Endometrial microvascular endothelial cells (primary cell): ENCODE measurements around the gene SPACA6. TPM values are rescaled to one million over a fixed set of nuclear protein-coding genes. Genes with fewer than 3 reads are reported as not detected.
"Not testable (repeated sequence)": the region's sequence is repeated elsewhere in the genome, so short reads cannot be mapped to it uniquely, and the experiment has no call there.

ENCODE experiments used
- in situ Hi-C: cut with HindIII; loops from 2 replicates; pipeline ENCODE4 v1.10.0; 2017; ENCODE audit warnings: low sequenced_read_pairs, low pct_unique_long_range_greater_than_20kb; ENCODE audit errors: inconsistent ontology term
- total RNA-seq: library from RNA; depleted of rRNA; stranded (reverse); fragments of >200 nt; gene quantifications from one replicate; pipeline ENCODE4 v1.2.3, GENCODE V29; 2015; ENCODE audit errors: inconsistent ontology term

Gene SPACA6
- total RNA-seq, result 21.5 TPM

- in situ Hi-C loops, result no loop called here
Observed at GRCh38 chr19:51693260-51693659, at the start of gene SPACA6. SPACA6 (plus strand) TSS chr19:51693330; CDS start chr19:51693527, 197 bp downstream.

- in situ Hi-C loops, result loop anchor here (10.0 kb wide), 1 partner anchor 60 kb away; no protein-coding TSS in a partner anchor
Observed at GRCh38 chr19:51644636-51645271, 48.4 kb upstream of the SPACA6 start.

- in situ Hi-C loops, result loop anchor here (10.0 kb wide), 1 partner anchor 62 kb away; no protein-coding TSS in a partner anchor
Observed at GRCh38 chr19:51646730-51647129, 46.4 kb upstream of the SPACA6 start, which contains the start of gene SIGLEC14. SIGLEC14 (minus strand) TSS chr19:51646825; CDS start chr19:51646759, 66 bp downstream.

GRCh38 chr19:51647318-51647717, 45.8 kb upstream of the SPACA6 start:
- in situ Hi-C loops, result loop anchor here (10.0 kb wide), 1 partner anchor 63 kb away; no protein-coding TSS in a partner anchor

- in situ Hi-C loops, result no loop called here
Observed at GRCh38 chr19:51651216-51651846, 41.8 kb upstream of the SPACA6 start.

- in situ Hi-C loops, result no loop called here
Observed at GRCh38 chr19:51652266-51652665, 40.9 kb upstream of the SPACA6 start.

GRCh38 chr19:51653162-51653561, 40.0 kb upstream of the SPACA6 start:
- in situ Hi-C loops, result no loop called here

GRCh38 chr19:51654783-51655182, 38.3 kb upstream of the SPACA6 start:
- in situ Hi-C loops, result no loop called here

- in situ Hi-C loops, result no loop called here
Observed at GRCh38 chr19:51660975-51661600, 32.0 kb upstream of the SPACA6 start.

- in situ Hi-C loops, result no loop called here
Observed at GRCh38 chr19:51663650-51664049, 29.5 kb upstream of the SPACA6 start.

- in situ Hi-C loops, result no loop called here
Observed at GRCh38 chr19:51664131-51664530, 29.0 kb upstream of the SPACA6 start.

GRCh38 chr19:51664997-51665396, 28.1 kb upstream of the SPACA6 start:
- in situ Hi-C loops, result no loop called here

GRCh38 chr19:51668216-51668615, 24.9 kb upstream of the SPACA6 start:
- in situ Hi-C loops, result no loop called here

- in situ Hi-C loops, result not testable (repeated sequence)
Observed at GRCh38 chr19:51675911-51676565, 17.1 kb upstream of the SPACA6 start.

- in situ Hi-C loops, result no loop called here
Observed at GRCh38 chr19:51676566-51677083, 16.5 kb upstream of the SPACA6 start.

GRCh38 chr19:51680474-51680873, 12.7 kb upstream of the SPACA6 start:
- in situ Hi-C loops, result no loop called here

- in situ Hi-C loops, result no loop called here
Observed at GRCh38 chr19:51681286-51681941, 11.7 kb upstream of the SPACA6 start.

- in situ Hi-C loops, result no loop called here
Observed at GRCh38 chr19:51686171-51686570, 7.0 kb upstream of the SPACA6 start.
